Measurements from ENCODE around the gene HTT. TPM values are rescaled to one million over a fixed set of nuclear protein-coding genes. Genes with fewer than 3 reads are reported as not detected.

HTT gene
- total RNA-seq, 4 donors from 2014 or later, result 37.6 to 78.7 (median 56.3) TPM

GRCh38 chr4:3192827-3193226 is 118.3 kb downstream of the HTT start:
- ATAC-seq (ENCODE audit: low FRiP score), result no peak
- no peak for TF ChIP-seq CTCF (IDR thresholded peaks at IDR 0.05)

GRCh38 chr4:3193531-3194203 is 119.2 kb downstream of the HTT start:
- no peak for TF ChIP-seq CTCF (IDR thresholded peaks at IDR 0.05)
- ATAC-seq (ENCODE audit: low FRiP score) (no peak), DNase-seq (ENCODE audit: low spot score) (no peak)

More at GRCh38 chr4:3192827-3193226, 118.3 kb downstream of the HTT start:
- DNase-seq (ENCODE audit: low spot score), result no peak

- ATAC-seq (ENCODE audit: low FRiP score), result no peak
- DNase-seq (ENCODE audit: low spot score), result no peak
- no peak for TF ChIP-seq CTCF (IDR thresholded peaks at IDR 0.05)
Observed at GRCh38 chr4:3196670-3197359, 122.3 kb downstream of the HTT start.

GRCh38 chr4:3197366-3198105 is 123.1 kb downstream of the HTT start:
- DNase-seq (ENCODE audit: low spot score) (no peak), ATAC-seq (ENCODE audit: low FRiP score) (no peak)
- TF ChIP-seq CTCF (IDR thresholded peaks at IDR 0.05), result no peak

- DNase-seq (ENCODE audit: low spot score) (no peak), ATAC-seq (ENCODE audit: low FRiP score) (no peak)
- no peak for TF ChIP-seq CTCF (IDR thresholded peaks at IDR 0.05)
Observed at GRCh38 chr4:3198906-3199305, 124.4 kb downstream of the HTT start.

GRCh38 chr4:3199653-3200422 is 125.4 kb downstream of the HTT start:
- no peak for DNase-seq (ENCODE audit: low spot score)
- no peak for TF ChIP-seq CTCF (IDR thresholded peaks at IDR 0.05)
- ATAC-seq (ENCODE audit: low FRiP score), result no peak

Measured in omental fat pad (tissue), 4 donors.